Hematopoietic multipotent progenitor cell treated with erythropoietin and hydrocortisone succinate and interleukin-3 and kit ligand, for 17 days (in vitro differentiated cells): Measurements from ENCODE around the gene UBA52.
"Not testable (repeated sequence)": the region's sequence is repeated elsewhere in the genome, so short reads cannot be mapped to it uniquely, and the experiment has no call there.

ENCODE experiments used
- DNase-seq: peaks from one replicate; pipeline ENCODE4 v3.0.0-alpha.2; 2015; ENCODE audit warnings: low spot score

UBA52 gene

GRCh38 chr19:18571564-18572344 lies at the start of gene UBA52:
UBA52 (plus strand) TSS chr19:18571857; CDS start chr19:18573301, 1,444 bp downstream.
- DNase-seq: peak; percentile 99

- DNase-seq: peak; percentile 100
Measured at GRCh38 chr19:18522124-18522861, 49.4 kb upstream of the UBA52 start.

- not testable (repeated sequence) for DNase-seq
Measured at GRCh38 chr19:18522862-18523440, 48.7 kb upstream of the UBA52 start.

- no peak for DNase-seq
Measured at GRCh38 chr19:18523841-18524240, 47.8 kb upstream of the UBA52 start.

GRCh38 chr19:18526316-18526715 lies 45.3 kb upstream of the UBA52 start:
- no peak for DNase-seq

- no peak for DNase-seq
Measured at GRCh38 chr19:18529782-18530181, 41.9 kb upstream of the UBA52 start.

- no peak for DNase-seq
Measured at GRCh38 chr19:18531485-18531884, 40.2 kb upstream of the UBA52 start.

GRCh38 chr19:18532168-18532890 lies 39.3 kb upstream of the UBA52 start:
- no peak for DNase-seq

- DNase-seq: no peak
Measured at GRCh38 chr19:18533058-18533457, 38.6 kb upstream of the UBA52 start.

- no peak for DNase-seq
Measured at GRCh38 chr19:18536475-18536874, 35.2 kb upstream of the UBA52 start.

GRCh38 chr19:18537431-18537830 lies 34.2 kb upstream of the UBA52 start:
- DNase-seq: no peak

GRCh38 chr19:18538115-18538514 lies 33.5 kb upstream of the UBA52 start:
- DNase-seq: no peak

GRCh38 chr19:18539372-18539771 lies 32.3 kb upstream of the UBA52 start:
- no peak for DNase-seq

GRCh38 chr19:18540200-18540599 lies 31.5 kb upstream of the UBA52 start:
- DNase-seq: not testable (repeated sequence)

GRCh38 chr19:18541258-18541991 lies 30.2 kb upstream of the UBA52 start:
- peak; percentile 55 for DNase-seq

- peak; percentile 68 for DNase-seq
Measured at GRCh38 chr19:18541992-18542940, 29.4 kb upstream of the UBA52 start.

- DNase-seq: peak; percentile 97
Measured at GRCh38 chr19:18542941-18543813, 28.5 kb upstream of the UBA52 start, which contains the start of gene FKBP8. FKBP8 (minus strand) TSS chr19:18543573; CDS start chr19:18541970, 1,603 bp downstream.

- DNase-seq: peak; percentile 99
Measured at GRCh38 chr19:18543814-18544475, 27.7 kb upstream of the UBA52 start.

- no peak for DNase-seq
Measured at GRCh38 chr19:18551631-18552030, 20.0 kb upstream of the UBA52 start.
